NCI-H187 (cell line): ENCODE results near the gene IQCB1.
"Not testable (repeated sequence)": the region's sequence is repeated elsewhere in the genome, so short reads cannot be mapped to it uniquely, and the experiment has no call there.

Source experiments
- DNase-seq, 2 experiments: peaks; one replicate each; lab custom pipeline; 2025; lab: John Stamatoyannopoulos, UW

Gene IQCB1, protein sequence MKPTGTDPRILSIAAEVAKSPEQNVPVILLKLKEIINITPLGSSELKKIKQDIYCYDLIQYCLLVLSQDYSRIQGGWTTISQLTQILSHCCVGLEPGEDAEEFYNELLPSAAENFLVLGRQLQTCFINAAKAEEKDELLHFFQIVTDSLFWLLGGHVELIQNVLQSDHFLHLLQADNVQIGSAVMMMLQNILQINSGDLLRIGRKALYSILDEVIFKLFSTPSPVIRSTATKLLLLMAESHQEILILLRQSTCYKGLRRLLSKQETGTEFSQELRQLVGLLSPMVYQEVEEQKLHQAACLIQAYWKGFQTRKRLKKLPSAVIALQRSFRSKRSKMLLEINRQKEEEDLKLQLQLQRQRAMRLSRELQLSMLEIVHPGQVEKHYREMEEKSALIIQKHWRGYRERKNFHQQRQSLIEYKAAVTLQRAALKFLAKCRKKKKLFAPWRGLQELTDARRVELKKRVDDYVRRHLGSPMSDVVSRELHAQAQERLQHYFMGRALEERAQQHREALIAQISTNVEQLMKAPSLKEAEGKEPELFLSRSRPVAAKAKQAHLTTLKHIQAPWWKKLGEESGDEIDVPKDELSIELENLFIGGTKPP

DNA sequence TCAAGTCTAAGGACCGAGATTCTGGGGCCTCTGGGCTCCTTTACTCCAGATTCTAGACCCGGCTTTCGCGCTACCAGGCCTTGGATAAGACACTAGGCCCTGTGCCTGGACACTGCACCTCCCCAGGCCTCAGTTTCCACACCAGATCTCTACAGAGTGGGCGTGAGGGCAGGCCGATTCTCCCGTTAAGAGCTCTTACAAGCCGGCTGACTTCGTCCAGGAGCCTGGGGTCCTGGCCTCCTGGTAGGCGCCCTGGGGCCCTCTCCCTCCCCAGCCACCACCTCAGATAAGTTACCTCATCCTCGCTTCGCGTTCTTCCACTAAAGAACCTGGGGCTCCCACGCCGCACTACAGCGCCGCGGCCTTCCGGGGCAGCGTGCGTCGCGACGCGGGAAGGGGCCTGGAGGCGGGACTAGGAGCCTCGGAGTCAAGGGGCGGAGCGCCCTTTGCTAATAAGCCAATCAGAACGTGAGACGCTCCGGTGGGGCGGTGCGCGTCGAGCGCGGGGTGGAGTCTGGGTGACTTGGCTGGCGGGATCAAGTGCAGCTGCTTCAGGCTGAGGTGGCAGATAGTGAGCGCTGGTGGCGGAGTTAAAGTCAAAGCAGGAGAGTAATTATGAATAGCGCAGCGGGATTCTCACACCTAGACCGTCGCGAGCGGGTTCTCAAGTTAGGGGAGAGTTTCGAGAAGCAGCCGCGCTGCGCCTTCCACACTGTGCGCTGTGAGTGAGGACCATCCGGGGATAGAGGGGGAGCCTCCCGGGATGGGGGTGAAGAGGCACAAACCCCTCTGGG, at the start of gene IQCB1, which contains the start of gene EAF2:
Gene IQCB1 (minus strand): TSS at position 390 of the 794 bp plus-strand sequence. CDS start 6,100 bp downstream, outside the sequence.
Gene EAF2 (plus strand): TSS at position 539 of the 794 bp plus-strand sequence. CDS start 77 bp downstream, at position 616.
- DNase-seq: peak; percentile 82 to 88

DNA sequence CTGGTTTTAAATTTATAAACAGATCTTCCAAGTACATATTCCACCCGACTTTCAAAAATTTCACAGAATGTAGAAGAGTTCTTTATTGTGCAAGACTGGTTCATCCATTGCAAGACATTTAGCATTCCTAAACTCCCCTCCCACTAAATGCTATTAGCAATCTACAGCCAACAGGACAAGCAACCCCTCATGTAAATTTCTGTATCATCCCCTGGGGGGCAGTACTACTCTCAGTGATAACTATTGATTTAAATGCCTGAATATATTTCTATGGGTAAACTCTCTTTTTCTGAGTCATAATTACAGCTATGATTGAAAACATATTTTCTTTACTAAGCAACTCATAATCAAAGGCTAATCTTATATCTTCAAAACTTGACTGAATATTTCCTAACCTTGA, 48.6 kb upstream of the IQCB1 start:
- DNase-seq: no peak

DNA sequence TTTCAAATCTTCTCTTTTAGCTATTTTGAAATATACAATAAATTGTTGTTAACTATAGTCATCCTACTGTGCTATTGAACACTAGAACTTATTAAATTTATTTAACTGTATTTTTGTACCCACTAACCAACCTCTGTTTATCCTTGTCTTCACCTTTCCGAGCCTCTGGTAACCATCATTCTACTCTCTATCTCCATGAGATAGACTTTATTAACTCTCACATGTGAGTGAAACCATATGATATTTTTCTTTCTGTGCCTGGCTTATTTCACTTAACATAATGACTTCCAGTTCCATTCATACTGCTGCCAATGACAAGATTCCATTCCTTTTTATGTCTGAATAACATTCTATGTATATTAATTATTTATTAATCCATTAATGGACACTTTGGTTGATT, 43.6 kb upstream of the IQCB1 start:
- DNase-seq: no peak

DNA sequence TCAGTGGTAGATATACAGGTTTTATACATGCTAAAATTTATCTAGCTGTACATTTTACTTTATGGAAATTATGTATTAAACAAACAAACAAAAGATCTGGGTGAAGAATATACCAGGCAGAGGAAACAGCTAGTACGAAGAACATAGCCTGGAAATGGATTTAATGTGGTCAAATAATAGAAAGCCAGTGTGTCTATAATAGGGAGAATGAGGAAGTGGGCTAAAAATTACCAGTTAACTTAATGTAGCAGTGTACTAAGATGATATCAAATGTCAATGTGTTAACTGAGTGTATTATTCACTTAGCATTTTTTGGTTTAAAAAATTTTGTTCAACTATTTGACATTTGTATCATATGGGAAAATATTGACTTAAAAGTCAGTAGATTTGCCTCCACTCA, 36.6 kb upstream of the IQCB1 start:
- DNase-seq: no peak

DNA sequence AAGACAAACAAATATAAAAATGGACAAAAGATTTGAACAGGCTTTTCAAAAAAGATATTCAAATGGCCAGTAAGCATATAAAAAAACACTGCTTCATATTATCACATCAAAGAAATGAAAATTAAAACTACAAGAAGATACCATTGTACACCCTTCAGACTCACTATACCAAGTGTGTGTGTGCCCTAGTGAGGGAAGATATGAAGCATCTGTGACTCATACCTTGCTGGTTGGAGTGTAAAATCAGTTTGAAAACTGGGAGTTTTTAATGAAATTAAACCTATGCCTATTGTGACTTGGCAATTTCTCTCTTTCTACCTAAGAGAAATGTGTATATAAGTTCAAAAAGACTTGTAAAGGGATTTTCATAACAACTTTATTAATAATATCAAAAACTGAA, 35.9 kb upstream of the IQCB1 start:
- no peak for DNase-seq

DNA sequence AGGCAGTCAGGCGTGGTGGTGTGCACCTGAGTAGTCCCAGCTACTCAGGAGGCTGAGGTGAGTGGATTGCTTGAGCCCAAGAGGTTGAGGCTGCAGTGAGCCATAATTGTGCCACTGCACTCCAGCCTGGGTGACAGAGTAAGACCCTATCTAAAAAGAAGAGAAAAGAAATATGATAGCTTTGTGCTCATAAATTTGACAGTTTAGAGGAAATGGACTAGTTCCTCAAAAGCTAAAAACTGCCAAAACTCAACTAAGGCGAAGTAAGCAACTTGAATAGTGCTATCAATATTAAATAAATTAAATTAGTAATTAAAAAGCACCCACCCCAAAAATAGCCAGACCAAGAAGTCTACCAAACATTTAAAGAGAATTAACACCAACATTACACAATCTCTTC, 34.9 kb upstream of the IQCB1 start:
- no peak for DNase-seq

DNA sequence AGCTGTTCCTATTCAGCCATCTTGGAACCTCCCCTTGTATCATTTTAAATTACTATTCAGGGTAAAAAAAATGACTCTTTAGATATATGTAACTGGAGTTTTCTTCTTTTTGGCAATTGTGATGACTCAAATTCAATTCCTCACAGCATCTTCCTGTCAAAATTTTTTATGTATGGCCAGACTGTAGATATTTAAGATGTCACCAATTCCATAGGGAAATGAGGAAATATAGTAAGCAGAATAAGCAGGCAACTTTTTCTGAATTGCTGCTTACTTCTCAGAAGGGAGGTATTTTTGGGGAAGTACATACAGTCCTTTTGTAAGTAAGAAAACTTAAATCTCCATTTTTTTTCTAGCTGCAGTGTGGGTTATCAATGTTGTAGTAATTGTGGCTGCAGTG, 28.9 kb upstream of the IQCB1 start:
- no peak for DNase-seq

DNA sequence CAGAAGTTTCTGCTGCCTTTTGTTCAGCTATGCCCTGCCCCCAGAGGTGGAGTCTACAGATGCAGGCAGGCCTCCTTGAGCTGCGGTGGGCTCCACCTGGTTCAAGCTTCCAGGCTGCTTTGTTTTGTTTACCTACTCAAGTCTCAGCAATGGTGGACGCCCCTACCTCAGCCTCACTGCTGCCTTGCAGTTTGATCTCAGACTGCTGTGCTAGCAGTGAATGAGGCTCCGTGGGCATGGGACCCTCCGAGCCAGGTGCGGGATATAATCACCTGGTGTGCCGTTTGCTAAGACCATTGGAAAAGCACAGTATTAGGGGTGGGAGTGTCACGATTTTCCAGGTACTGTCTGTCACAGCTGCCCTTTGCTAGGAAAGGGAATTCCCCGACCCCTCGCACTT, 28.4 kb upstream of the IQCB1 start:
- DNase-seq: not testable (repeated sequence)

DNA sequence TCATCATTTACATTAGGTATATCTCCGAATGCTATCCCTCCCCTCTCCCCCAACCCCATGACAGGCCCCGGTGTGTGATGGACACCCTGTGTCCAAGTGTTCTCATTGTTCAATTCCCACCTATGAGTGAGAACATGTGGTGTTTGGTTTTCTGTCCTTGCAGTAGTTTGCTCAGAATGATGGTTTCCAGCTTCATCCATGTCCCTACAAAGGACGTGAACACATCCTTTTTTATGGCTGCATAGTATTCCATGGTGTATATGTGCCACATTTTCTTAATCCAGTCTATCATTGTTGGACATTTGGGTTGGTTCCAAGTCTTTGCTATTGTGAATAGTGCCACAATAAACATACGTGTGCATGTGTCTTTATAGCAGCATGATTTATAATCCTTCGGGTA, 22.9 kb upstream of the IQCB1 start:
- not testable (repeated sequence) for DNase-seq

DNA sequence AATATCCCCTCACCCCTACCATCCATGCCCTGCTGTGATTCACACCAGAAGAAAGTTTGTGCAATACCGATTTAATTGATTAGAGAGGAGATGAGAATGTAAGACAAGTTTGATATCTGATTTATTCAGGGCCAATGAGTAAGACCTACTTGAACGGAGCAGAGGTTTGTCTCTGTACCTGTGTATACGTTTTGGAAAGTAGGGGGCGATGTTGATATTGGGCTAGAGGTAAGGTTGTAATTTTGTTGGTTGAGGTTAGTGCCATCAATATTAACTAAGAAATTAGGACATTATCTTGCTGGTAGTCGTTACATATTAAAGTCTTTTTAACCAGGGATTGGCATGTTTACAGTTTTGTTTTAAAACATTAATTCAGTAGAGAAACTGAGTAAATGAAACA, 20.7 kb upstream of the IQCB1 start:
- DNase-seq: no peak

DNA sequence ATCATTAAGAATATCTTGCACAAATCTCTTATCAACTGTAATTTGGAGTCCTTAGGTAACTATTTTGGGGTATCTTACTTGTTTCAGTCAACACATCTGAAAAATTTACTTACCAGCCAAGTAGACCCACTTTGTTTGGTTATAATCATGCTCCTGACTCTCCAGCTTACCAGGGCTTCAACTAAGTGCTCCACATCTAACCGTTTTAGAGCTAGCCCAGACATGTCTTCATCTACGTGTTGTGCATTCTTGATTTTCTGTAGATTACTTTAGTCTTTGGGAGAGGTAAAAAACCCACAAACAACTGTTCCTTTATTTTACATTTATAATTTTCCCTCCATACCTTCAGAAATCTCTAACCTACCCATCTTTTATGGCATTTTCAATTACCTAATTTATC, 17.4 kb upstream of the IQCB1 start:
- no peak for DNase-seq

DNA sequence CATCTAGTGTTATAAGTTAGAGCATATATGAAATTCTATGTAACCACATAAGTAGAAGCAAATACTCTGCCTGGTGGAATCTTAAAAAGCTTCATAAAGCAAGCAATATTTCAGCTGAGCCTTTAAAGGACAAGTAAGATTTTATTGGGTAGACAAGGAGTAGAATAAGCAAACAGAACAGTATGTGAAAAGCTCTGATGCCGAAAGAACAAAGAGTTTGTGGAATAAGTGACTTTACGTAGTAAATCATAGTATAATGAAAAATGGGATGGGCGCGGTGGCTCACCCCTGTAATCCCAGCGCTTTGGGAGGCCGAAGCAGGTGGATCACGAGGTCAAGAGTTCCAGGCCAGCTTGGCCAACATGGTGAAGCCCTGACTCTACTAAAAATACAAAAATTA, 10.0 kb upstream of the IQCB1 start:
- DNase-seq: no peak

DNA sequence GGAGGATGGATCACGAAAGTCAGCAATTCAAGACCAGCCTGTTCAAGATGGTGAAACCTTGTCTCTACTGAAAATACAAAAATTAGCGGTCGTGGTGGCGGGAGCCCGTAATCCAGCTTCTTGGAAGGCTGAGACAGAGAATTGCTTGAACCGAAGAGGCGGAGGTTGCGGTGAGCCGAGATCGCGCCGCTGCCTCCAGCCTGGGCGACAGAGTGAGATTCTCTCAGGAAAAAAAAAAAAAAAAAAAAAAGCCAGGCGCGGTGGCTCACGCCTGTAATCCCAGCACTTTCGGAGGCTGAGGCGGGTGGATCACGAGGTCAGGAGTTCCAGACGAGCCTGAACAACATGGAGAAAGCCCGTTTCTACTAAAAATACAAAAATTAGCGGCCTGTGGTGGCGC, 5.1 kb upstream of the IQCB1 start:
- no peak for DNase-seq

DNA sequence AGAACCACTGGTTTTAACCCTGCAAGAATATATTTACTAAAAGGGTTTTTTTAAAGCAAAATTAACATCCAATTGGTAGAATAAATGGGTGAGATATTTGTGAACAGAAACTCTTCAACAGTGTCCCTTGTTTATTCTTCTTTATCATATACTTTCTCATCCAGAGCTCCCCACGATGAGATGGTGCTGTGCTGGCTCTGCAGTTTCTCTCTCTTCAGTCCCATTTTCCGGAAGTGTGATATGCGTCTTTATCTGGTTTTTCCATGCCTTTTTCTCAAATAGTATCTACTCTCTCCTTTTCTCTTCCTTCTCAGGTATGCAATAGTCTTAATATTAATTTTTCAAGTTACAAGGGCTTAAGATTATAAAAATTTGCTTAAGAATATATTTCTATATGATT, 1.6 kb upstream of the IQCB1 start:
- no peak for DNase-seq

DNA sequence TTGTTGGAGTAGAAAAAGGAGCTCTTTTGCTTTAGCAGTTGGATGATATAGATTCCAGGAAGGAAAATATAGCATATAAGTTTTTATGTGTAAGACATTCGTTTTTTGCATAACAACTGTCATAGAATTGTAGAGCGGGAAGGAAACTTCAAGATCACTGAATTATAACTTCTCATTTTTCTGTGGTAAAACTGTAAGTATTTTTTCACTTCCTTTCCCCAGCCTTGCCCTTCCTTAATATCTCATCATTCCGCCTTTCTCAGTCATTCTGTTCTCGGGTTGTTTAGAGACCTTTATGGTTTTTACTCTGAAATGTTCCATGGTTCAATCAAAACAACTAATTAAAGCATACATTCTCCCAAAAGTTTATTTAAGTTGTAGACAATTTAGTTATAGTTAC, 1.2 kb upstream of the IQCB1 start:
- DNase-seq: no peak

DNA sequence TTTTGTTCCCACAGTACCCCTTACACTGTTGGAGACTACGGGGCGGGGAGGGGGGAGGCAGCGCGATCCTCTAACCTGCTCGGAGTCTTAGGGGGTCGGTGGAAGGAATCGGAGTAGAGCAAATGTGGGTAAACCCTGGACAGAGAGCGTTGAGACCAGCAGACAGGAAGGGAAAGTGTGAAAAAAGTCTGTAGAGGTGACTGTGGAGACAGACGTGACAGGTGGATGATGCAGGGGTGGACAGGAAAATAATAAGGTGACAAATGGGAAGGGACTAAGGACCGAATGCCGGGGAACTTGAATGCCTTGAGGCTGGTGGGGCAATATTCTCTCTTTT, 573 bp upstream of the IQCB1 start:
- no peak for DNase-seq

DNA sequence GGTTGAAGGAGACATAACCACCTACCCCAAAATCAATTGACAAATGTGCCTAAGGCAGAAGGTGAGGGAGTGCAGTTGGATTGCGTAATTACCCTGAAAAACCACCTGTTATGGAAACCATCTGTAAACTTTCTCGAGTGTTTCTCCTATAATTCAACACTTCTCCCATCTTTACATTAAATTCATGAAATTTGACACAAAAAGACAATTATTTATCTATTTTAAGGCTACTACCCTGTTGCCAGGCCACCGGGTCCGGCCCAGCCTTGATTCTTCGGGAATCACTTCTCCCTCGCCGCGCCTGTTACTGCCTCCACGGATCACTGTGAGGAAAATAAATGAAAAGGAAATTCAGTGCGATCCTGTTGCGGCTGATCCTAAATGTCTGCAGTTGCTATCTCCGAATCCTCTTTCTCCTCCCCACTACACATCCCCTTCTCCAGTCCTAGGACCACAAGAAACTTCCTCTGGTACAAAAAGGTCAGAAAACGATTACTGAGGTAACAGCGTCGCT, 646 bp downstream of the IQCB1 start:
- peak in 1 of 2 experiments; percentile 35 for DNase-seq

DNA sequence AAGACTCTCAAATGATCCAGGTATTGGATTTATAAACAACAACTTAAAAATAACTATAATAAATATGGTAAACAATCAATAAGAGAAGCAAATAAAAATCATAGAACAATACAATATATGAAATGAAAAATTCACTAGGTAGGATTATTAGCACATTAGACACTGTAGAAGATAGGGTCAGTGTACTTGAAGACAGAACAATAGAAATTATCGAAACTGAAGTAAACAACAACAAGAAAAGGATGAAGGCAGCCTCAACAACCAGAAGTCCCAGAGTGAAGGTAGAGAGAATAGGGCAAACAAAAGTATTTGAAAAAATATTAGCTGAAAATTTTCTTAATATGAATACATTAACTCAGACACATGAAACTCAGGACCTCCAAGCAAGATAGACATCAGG, 11.9 kb downstream of the IQCB1 start:
- DNase-seq: no peak

DNA sequence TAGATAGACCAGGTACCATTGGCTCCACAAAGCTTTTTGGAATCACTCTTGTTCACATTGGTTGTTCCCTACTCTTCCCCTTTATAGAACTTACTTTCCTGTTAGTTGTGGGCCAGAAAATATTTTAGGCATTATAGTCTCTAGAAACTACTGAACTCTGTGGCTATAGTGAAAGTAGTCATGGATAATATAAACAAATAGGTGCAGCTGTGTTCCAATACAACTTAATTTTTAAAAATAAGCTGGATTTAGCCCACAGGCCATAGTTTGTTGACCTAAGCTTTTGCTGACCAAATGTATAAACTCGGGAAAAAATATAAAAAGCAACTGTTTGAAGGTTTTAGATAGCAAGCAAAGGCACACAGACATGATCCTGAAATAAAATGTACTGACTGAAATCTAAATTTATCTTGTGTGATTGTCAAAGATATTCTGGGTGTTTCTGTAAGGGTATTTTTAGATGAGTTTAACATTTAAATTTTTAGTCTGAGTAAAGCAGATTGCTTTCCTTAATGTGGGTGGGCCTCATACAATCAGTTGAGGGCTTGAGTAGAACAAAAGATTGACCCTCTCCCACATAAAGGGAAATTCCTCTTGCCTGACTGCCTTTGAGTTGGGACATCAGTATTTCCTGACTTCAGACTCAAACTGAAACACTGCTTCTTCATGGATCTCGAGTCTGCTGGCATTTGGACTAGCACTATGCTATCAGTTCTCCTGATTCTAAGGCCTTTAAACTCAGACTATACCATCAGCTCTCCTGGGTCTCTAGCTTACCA, 13.2 kb downstream of the IQCB1 start:
- DNase-seq: no peak

DNA sequence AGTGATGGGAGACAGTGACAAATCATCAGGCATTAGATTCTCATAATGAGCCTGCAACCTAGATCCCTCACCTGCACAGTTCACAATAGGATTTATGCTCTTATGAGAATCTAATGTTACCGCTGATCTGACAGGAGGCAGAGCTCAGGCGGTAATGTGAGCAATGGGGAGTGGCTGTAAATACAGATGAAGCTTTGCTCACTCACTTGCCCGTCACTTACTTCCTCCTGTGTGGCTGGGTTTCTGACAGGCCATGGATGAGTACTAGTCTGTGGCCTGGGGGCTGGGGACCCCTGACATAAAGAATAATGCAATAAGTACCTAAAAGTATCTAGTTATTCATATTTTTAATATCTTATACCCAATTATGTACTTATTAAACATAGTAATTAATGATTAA, 15.6 kb downstream of the IQCB1 start:
- DNase-seq: no peak

DNA sequence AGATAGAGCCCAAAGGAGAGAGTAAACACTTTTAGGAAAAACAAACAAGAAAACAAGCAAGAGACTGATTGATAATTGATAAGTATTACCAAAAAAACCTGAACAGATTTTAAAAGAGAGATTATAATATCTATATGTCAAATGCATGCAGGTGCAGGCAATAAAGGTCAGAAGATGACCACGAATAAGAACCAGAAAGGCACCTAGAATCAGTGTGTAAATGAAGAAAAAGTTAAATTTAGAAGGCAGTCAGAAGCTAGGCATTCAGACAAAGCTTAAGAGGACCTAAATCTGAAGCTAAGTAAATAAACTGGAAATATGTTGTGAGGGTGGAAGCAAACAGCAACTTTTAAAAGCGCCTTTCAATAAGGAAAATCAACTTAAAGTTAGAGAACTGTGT, 16.3 kb downstream of the IQCB1 start:
- DNase-seq: no peak

DNA sequence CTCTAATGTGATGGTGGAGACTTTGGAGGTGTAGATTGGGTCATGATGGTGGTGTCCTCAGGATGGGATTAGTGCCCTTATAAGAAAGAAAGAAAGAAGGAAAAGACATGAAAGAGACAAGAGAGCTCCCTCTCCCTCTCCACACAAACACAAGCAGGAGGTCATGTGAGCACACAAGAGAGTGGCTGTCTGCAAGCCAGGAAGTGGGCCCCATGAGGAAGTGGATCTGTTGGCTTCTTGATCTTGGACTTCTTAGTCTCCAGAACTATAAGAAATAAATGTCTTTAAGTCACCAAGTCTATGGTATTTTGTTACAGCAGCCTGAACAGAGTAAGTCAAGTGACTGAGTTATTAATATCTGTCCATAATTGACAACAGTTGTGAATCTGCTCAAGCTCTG, 17.1 kb downstream of the IQCB1 start:
- DNase-seq: no peak
